ENCODE measurements around the gene SRCIN1. TPM values are rescaled to one million over a fixed set of nuclear protein-coding genes. Genes with fewer than 3 reads are reported as not detected.

Gene SRCIN1
- total RNA-seq, 1 donor from 2014 or later, result 2.0 TPM

GRCh38 chr17:38605411-38605840, 326 bp downstream of the SRCIN1 start:
- H3K36me3 ChIP-seq, result no peaks in the 10 kb centered on the region
- DNase-seq, result no peak
- H3K4me1 ChIP-seq, result peaks cover 27% of the 10 kb centered on the region
- no peaks in the 10 kb centered on the region for H3K9me3 ChIP-seq (replicated peaks)
- H3K4me3 ChIP-seq, result peak overlapping the region; percentile 69
- no peak for TF ChIP-seq CTCF (IDR thresholded peaks at IDR 0.05; ENCODE audit: borderline replicate concordance)
- H3K27ac ChIP-seq (replicated peaks), result no peak overlapping the region
- H3K27me3 ChIP-seq (ENCODE audit: low read depth), result peaks cover 92% of the 10 kb centered on the region
- intact Hi-C loops (cut with micrococcal nuclease), result no loop called here

GRCh38 chr17:38604479-38605403, 1.0 kb downstream of the SRCIN1 start:
- Histone ChIP-seq H3K4me3 (peak overlapping the region; percentile 69), H3K36me3 (no peaks in the 10 kb centered on the region), H3K9me3 (replicated peaks) (no peaks in the 10 kb centered on the region), H3K27me3 (ENCODE audit: low read depth) (peaks cover 90% of the 10 kb centered on the region), H3K27ac (replicated peaks) (no peak overlapping the region), H3K4me1 (peaks cover 27% of the 10 kb centered on the region)
- DNase-seq, result no peak
- TF ChIP-seq CTCF (IDR thresholded peaks at IDR 0.05; ENCODE audit: borderline replicate concordance), result no peak
- intact Hi-C loops (cut with micrococcal nuclease), result no loop called here

GRCh38 chr17:38603786-38604478, 1.8 kb downstream of the SRCIN1 start:
- TF ChIP-seq CTCF (IDR thresholded peaks at IDR 0.05; ENCODE audit: borderline replicate concordance), result no peak
- H3K36me3 ChIP-seq, result no peaks in the 10 kb centered on the region
- intact Hi-C loops (cut with micrococcal nuclease), result no loop called here
- peaks cover 27% of the 10 kb centered on the region for H3K4me1 ChIP-seq
- DNase-seq, result no peak
- H3K4me3 ChIP-seq, result peak overlapping the region; percentile 69
- no peaks in the 10 kb centered on the region for H3K9me3 ChIP-seq (replicated peaks)
- H3K27ac ChIP-seq (replicated peaks), result no peak overlapping the region
- H3K27me3 ChIP-seq (ENCODE audit: low read depth), result peaks cover 88% of the 10 kb centered on the region

- no peak for DNase-seq
- H3K4me1 ChIP-seq, result peaks cover 27% of the 10 kb centered on the region
- H3K4me3 ChIP-seq, result no peak overlapping the region
- no peak for TF ChIP-seq CTCF (IDR thresholded peaks at IDR 0.05; ENCODE audit: borderline replicate concordance)
- H3K9me3 ChIP-seq (replicated peaks), result no peaks in the 10 kb centered on the region
- peaks cover 88% of the 10 kb centered on the region for H3K27me3 ChIP-seq (ENCODE audit: low read depth)
- no peak overlapping the region for H3K27ac ChIP-seq (replicated peaks)
- intact Hi-C loops (cut with micrococcal nuclease), result no loop called here
- H3K36me3 ChIP-seq, result no peaks in the 10 kb centered on the region
Measured at GRCh38 chr17:38602956-38603785, 2.6 kb downstream of the SRCIN1 start.

- Histone ChIP-seq H3K4me3 (no peak overlapping the region), H3K9me3 (replicated peaks) (no peaks in the 10 kb centered on the region), H3K4me1 (peaks cover 24% of the 10 kb centered on the region), H3K27me3 (ENCODE audit: low read depth) (peaks cover 88% of the 10 kb centered on the region), H3K27ac (replicated peaks) (no peak overlapping the region), H3K36me3 (no peaks in the 10 kb centered on the region)
- intact Hi-C loops (cut with micrococcal nuclease), result no loop called here
- TF ChIP-seq CTCF (IDR thresholded peaks at IDR 0.05; ENCODE audit: borderline replicate concordance), result no peak
- DNase-seq, result no peak
Measured at GRCh38 chr17:38602453-38602852, 3.3 kb downstream of the SRCIN1 start.

All from left ventricle myocardium inferior (tissue), 1 donor.